Lower leg skin (tissue), 4 donors: ENCODE results near the gene SLC44A4. TPM values are rescaled to one million over a fixed set of nuclear protein-coding genes. Genes with fewer than 3 reads are reported as not detected.
"Not testable (repeated sequence)": the region's sequence is repeated elsewhere in the genome, so short reads cannot be mapped to it uniquely, and the experiment has no call there.

Experiments
- DNase-seq, 2 donors: peaks; one replicate each; pipeline ENCODE4 v3.0.0-alpha.2; 2019; ENCODE audit warnings: low spot score in 2 of 2
- H3K4me3 ChIP-seq: fragments of 200-600 bp; sonication (generic); 2 replicates; pipeline ENCODE4 v1.5.1; 2017; ENCODE audit warnings: mild to moderate bottlenecking, low read depth; ENCODE audit not compliant: poor library complexity, severe bottlenecking
- CTCF ChIP-seq, 3 donors: fragments of 450-650 bp; IDR thresholded peaks; one replicate each; pipeline ENCODE4 v1.5.1; 2016; ENCODE audit warnings: antibody characterized with exemption in 3 of 3, mild to moderate bottlenecking in 3 of 3, moderate library complexity in 2 of 3
- POLR2A ChIP-seq, 2 donors: fragments of 450-650 bp; IDR thresholded peaks; one replicate each; pipeline ENCODE4 v1.6.1; 2016 to 2017; ENCODE audit warnings: antibody characterized with exemption in 2 of 2, mild to moderate bottlenecking in 1 of 2, moderate library complexity in 1 of 2
- WGBS, 2 donors: methylation state at CpG; one replicate each; pipeline ENCODE4 v1.1.5; 2018; 5-methylcytosine and 5-hydroxymethylcytosine counted together
- intact Hi-C: fragments of 100-400 bp; cut with DNase I; formaldehyde crosslinking; loops from one replicate; pipeline ENCODE4 v1.15.0; 2023; ENCODE audit warnings: low total_unique reads
- total RNA-seq, 4 donors: library from RNA; depleted of rRNA; stranded (reverse); fragments of >200 nt; gene quantifications; one replicate each; pipeline ENCODE4 v1.1.0, GENCODE V29; 2016

SLC44A4 gene
- total RNA-seq, 4 donors from 2014 or later, result 1.6 to 5.2 (median 3.2) TPM

GRCh38 chr6:31858707-31859106, 20.1 kb downstream of the SLC44A4 start:
- WGBS, 2 donors, result 88 to 90% methylated on average over 8 of the region's 8 CpGs
- no peak overlapping the region for H3K4me3 ChIP-seq
- no peak for DNase-seq
- TF ChIP-seq CTCF (IDR thresholded peaks at IDR 0.05) (no peak), POLR2A (IDR thresholded peaks at IDR 0.05) (no peak)
- intact Hi-C loops, result no loop called here

GRCh38 chr6:31857774-31858173, 21.0 kb downstream of the SLC44A4 start:
- DNase-seq, H3K4me3 ChIP-seq, intact Hi-C loops: not testable (repeated sequence)
- 90 to 92% methylated on average over 8 of the region's 8 CpGs for WGBS, 2 donors

GRCh38 chr6:31851980-31852718, 26.6 kb downstream of the SLC44A4 start:
- H3K4me3 ChIP-seq, DNase-seq, intact Hi-C loops: not testable (repeated sequence)
- WGBS, 2 donors, result 88 to 90% methylated on average over 16 to 29 of the region's 35 CpGs

- intact Hi-C loops, result no loop called here
- no peak for DNase-seq
- no peak overlapping the region for H3K4me3 ChIP-seq
- WGBS, 2 donors, result 71 to 75% methylated on average over 2 of the region's 2 CpGs
- TF ChIP-seq POLR2A (IDR thresholded peaks at IDR 0.05) (no peak), CTCF (IDR thresholded peaks at IDR 0.05) (no peak)
Measured at GRCh38 chr6:31851485-31851832, 27.3 kb downstream of the SLC44A4 start.

- WGBS, 2 donors, result 92 to 96% methylated on average over 2 of the region's 2 CpGs
- intact Hi-C loops, result no loop called here
- H3K4me3 ChIP-seq, result no peak overlapping the region
- no peak for DNase-seq
- no peak for TF ChIP-seq POLR2A (IDR thresholded peaks at IDR 0.05)
- TF ChIP-seq CTCF (IDR thresholded peaks at IDR 0.05), result no peak
Measured at GRCh38 chr6:31850765-31851484, 27.9 kb downstream of the SLC44A4 start.

- intact Hi-C loops, result no loop called here
- TF ChIP-seq POLR2A (IDR thresholded peaks at IDR 0.05) (no peak), CTCF (IDR thresholded peaks at IDR 0.05) (no peak)
- 90 to 91% methylated on average over 2 of the region's 2 CpGs for WGBS, 2 donors
- no peak for DNase-seq
- no peak overlapping the region for H3K4me3 ChIP-seq
Measured at GRCh38 chr6:31847276-31847978, 31.4 kb downstream of the SLC44A4 start.
